Measurements from ENCODE around the gene FBXO42. TPM values are rescaled to one million over a fixed set of nuclear protein-coding genes. Genes with fewer than 3 reads are reported as not detected.
"Not testable (repeated sequence)": the region's sequence is repeated elsewhere in the genome, so short reads cannot be mapped to it uniquely, and the experiment has no call there.

The FBXO42 gene
- total RNA-seq, 8 experiments from 2014 or later, result 10.0 to 27.6 (median 23.2) TPM

DNA sequence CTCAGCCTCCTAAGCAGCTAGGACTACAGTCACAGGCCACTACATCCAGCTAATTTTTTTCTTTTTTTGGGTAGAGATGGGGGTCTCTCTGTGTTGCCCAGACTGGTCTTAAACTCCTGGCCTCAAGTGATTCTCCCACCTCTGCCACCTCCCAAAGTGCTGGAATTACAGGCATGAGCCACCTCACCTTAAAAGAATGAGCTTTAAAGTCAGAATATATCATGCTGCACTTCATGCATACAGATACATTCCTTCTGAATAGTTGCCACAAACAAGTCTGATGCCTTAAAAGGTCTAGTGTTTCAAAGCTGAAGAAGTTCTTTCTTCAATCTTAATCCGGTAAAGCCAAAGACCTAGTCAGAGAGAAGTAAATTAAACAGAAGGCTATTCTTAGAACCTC lies 91.5 kb downstream of the FBXO42 start:
- in situ Hi-C loops (cut with MboI; ENCODE audit: low pct_unique_long_range_greater_than_20kb in 2 of 9, low sequenced_read_pairs in 9 of 9, unreplicated experiment in 9 of 9), result no loop called here
- peaks cover 0 to 4% of the 10 kb centered on the region in 2 donors for H3K4me1 ChIP-seq (replicated peaks in 1 of 2)
- WGBS, 10 experiments, result 11 to 100% (median 86%) methylated on average over 1 of the region's 1 CpG; no CpG with 5 or more reads in 3 of the 10 experiments
- H3K27ac ChIP-seq, result no peak overlapping the region
- no peak overlapping the region for H3K4me3 ChIP-seq
- peak in 3 of 8 experiments; percentile 29 to 46 (median 31) for ATAC-seq (replicated peaks in 6 of 8)

DNA sequence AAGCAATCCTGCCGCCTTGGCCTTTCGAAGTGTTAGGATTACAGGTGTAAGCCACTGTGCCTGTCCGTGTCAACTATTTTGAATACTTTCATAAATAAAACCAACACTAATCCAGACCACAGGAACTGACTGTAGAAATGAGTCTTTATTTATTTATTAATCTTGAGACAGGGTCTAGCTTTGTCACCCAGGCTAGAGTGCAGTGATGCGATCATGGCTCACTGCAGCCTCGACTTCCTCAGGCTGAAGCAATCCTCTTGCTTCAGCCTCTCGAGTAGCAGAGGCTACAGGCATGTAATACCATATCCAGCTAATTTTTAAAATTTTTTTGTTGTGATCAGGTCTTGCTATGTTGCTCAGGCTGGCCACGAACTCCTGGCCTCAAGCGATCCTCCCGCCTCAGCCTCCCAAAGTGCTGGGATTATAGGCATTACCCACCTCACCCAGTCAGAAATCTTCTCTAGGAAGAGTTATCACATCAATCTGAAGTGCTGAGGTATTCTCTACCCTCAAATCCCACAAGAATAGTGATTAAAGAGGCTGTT lies 93.6 kb downstream of the FBXO42 start:
- peaks cover 7 to 21% of the 10 kb centered on the region in 2 donors for H3K4me1 ChIP-seq (replicated peaks in 1 of 2)
- no peak for ATAC-seq (replicated peaks in 6 of 8)
- in situ Hi-C loops (cut with MboI; ENCODE audit: low pct_unique_long_range_greater_than_20kb in 2 of 9, low sequenced_read_pairs in 9 of 9, unreplicated experiment in 9 of 9), result no loop called here
- 71 to 100% (median 94%) methylated on average over 1 to 9 of the region's 9 CpGs for WGBS, 10 experiments
- no peak overlapping the region for H3K4me3 ChIP-seq
- H3K27ac ChIP-seq, result no peak overlapping the region

- ATAC-seq (replicated peaks in 6 of 8), result no peak
- in situ Hi-C loops (cut with MboI; ENCODE audit: low pct_unique_long_range_greater_than_20kb in 2 of 9, low sequenced_read_pairs in 9 of 9, unreplicated experiment in 9 of 9), result no loop called here
Observed at GRCh38 chr1:16257968-16258367, 94.3 kb downstream of the FBXO42 start.

DNA sequence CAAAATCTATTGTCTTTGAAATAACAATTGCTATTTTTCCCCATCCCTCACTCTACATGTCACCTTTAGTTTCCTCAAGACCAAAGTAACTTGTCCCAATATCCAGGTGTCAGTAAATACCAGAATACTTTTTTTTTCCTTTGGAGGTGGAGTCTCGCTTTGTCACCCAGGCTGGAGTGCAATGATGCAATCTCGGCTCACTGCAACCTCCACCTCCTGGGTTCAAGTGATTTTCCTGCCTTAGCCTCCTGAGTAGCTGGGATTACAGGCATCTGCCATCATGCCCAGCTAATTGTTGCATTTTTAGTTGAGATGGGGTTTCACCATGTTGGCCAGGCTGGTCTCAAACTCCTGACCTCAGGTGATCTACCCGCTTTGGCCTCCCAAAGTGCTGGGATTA lies 94.7 kb downstream of the FBXO42 start:
- in situ Hi-C loops (cut with MboI; ENCODE audit: low pct_unique_long_range_greater_than_20kb in 2 of 9, low sequenced_read_pairs in 9 of 9, unreplicated experiment in 9 of 9); ATAC-seq (replicated peaks in 6 of 8); H3K4me3 ChIP-seq; H3K27ac ChIP-seq: not testable (repeated sequence)
- 84 to 100% (median 97%) methylated on average over 1 to 3 of the region's 3 CpGs; no CpG with 5 or more reads in 4 of the 10 experiments for WGBS, 10 experiments
- peaks cover 10 to 31% of the 10 kb centered on the region in 2 donors for H3K4me1 ChIP-seq (replicated peaks in 1 of 2)

More at GRCh38 chr1:16257968-16258367, 94.3 kb downstream of the FBXO42 start:
- Histone ChIP-seq H3K4me1 (replicated peaks in 1 of 2) (peaks cover 10 to 28% of the 10 kb centered on the region in 2 donors), H3K4me3 (no peak overlapping the region), H3K27ac (no peak overlapping the region)
- 71 to 100% (median 95%) methylated on average over 1 to 3 of the region's 3 CpGs; no CpG with 5 or more reads in 2 of the 10 experiments for whole genome bisulfite sequencing, 10 experiments

DNA sequence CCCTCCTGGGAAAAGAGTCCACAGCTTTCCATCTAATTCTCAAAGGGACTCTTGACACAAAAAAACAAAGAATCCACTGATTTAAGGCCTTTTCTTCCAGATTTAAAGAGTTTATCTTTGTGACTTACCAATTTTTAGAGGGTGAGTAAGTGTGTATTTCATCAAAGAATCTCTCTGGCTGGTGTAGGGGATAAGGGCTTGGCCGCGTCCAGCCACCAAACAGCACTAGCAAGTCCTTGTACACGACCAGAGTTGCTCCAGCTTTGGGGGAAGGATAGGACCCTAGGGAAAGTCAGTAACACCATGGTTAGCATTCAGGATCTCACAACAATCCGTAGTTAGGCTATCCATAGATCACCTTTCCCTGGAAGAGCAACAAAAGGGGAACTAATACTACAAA lies 95.8 kb downstream of the FBXO42 start:
- Histone ChIP-seq H3K27ac (no peak overlapping the region), H3K4me3 (no peak overlapping the region), H3K4me1 (replicated peaks in 1 of 2) (peaks cover 10 to 31% of the 10 kb centered on the region in 2 donors)
- 43 to 100% (median 85%) methylated on average over 1 to 4 of the region's 4 CpGs; no CpG with 5 or more reads in 1 of the 10 experiments for WGBS, 10 experiments
- no peak for ATAC-seq (replicated peaks in 6 of 8)
- in situ Hi-C loops (cut with MboI; ENCODE audit: low pct_unique_long_range_greater_than_20kb in 2 of 9, low sequenced_read_pairs in 9 of 9, unreplicated experiment in 9 of 9), result no loop called here

GRCh38 chr1:16254263-16254928 lies 97.9 kb downstream of the FBXO42 start:
- 36 to 76% (median 72%) methylated on average over 2 to 4 of the region's 4 CpGs for WGBS, 10 experiments
- H3K27ac ChIP-seq, result peak overlapping the region in 1 of 2 donors; percentile 18
- ATAC-seq (replicated peaks in 6 of 8), result peak in 5 of 8 experiments; percentile 46 to 65 (median 50)

DNA sequence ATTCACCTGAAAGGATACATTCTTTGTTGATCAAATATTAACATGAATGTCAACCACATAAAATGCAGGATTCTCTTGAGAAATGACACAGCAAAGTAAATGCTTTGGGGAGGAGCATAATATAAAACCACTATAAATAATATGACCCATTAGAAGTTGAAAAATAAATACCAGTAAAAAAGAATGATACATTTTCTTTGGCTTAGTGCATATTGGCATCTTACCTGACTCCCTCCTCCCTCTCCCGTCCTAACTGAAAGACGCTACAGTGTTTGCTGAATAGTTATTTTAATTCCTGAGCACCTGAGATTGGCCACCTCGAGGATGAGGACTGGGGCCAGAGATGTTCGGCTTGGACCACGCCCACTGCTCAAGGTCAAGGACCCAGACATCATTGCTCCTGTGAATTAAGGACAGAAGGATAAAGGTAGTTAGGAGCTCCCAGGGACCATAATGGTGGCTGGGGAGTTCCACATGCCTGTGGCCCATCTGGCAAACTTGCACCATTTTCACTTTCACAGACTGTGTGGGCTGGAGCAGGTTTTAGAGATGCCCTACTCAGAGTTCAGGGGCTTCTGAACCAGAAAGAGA lies 98.9 kb downstream of the FBXO42 start:
- no peak overlapping the region for H3K27ac ChIP-seq
- H3K4me1 ChIP-seq (replicated peaks in 1 of 2), result peaks cover 26 to 48% of the 10 kb centered on the region in 2 donors
- in situ Hi-C loops (cut with MboI; ENCODE audit: low pct_unique_long_range_greater_than_20kb in 2 of 9, low sequenced_read_pairs in 9 of 9, unreplicated experiment in 9 of 9), result no loop called here
- 63 to 100% (median 93%) methylated on average over 1 to 5 of the region's 5 CpGs; no CpG with 5 or more reads in 1 of the 10 experiments for WGBS, 10 experiments
- H3K4me3 ChIP-seq, result no peak overlapping the region
- no peak for ATAC-seq (replicated peaks in 6 of 8)

More at GRCh38 chr1:16254263-16254928, 97.9 kb downstream of the FBXO42 start:
- in situ Hi-C loops (cut with MboI; ENCODE audit: low pct_unique_long_range_greater_than_20kb in 2 of 9, low sequenced_read_pairs in 9 of 9, unreplicated experiment in 9 of 9), result no loop called here
- H3K4me1 ChIP-seq (replicated peaks in 1 of 2), result peaks cover 17 to 38% of the 10 kb centered on the region in 2 donors
- no peak overlapping the region for H3K4me3 ChIP-seq

DNA sequence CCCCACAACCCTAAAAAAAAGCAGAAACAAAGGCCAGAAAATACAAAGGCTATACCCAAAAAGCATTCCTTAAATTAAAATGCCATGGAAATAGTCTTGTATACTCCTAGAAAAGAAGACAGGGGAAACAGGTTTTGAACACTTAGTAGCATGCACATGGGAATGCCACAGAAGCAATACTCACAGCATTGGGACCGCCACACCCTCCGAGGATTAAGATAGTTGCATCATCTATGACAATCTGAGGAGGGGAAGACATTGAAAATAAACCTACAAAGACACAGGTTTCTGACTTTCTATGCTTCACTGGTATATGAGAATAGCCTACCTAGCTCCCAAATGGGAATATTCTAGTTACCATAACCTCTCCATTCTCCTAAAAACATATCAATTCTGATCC lies 99.4 kb downstream of the FBXO42 start:
- WGBS, 10 experiments, result 80 to 100% (median 100%) methylated on average over 1 to 2 of the region's 2 CpGs; no CpG with 5 or more reads in 2 of the 10 experiments
- in situ Hi-C loops (cut with MboI; ENCODE audit: low pct_unique_long_range_greater_than_20kb in 2 of 9, low sequenced_read_pairs in 9 of 9, unreplicated experiment in 9 of 9), result no loop called here
- no peak overlapping the region for H3K27ac ChIP-seq
- H3K4me3 ChIP-seq, result no peak overlapping the region
- peaks cover 32 to 52% of the 10 kb centered on the region in 2 donors for H3K4me1 ChIP-seq (replicated peaks in 1 of 2)
- peak in 2 of 8 experiments; percentile 21 to 23 for ATAC-seq (replicated peaks in 6 of 8)

DNA sequence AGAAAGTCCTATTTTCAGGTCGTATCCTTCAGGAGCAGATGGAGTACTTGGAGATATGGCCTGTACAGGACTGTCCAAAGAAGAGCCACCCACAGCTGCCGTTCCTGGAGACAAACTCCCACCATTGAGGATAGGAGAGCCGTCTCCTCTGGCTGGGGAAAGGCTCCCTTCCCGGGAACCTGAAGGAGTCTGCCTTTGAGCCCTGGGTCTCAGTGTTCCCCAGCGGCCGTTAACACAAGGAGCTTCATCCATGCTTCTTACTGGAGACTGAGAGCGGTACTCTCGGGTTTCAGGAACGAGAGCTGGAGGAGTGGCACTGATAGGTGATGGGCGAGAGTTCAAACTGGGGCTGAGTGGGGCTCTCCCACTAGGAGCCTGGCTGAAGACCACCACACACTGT lies 100.9 kb downstream of the FBXO42 start:
- Histone ChIP-seq H3K27ac (no peak overlapping the region), H3K4me3 (no peak overlapping the region), H3K4me1 (replicated peaks in 1 of 2) (peaks cover 33 to 49% of the 10 kb centered on the region in 2 donors)
- in situ Hi-C loops (cut with MboI; ENCODE audit: low pct_unique_long_range_greater_than_20kb in 2 of 9, low sequenced_read_pairs in 9 of 9, unreplicated experiment in 9 of 9), result no loop called here
- no peak for ATAC-seq (replicated peaks in 6 of 8)
- WGBS, 10 experiments, result 92 to 100% (median 93%) methylated on average over 1 to 9 of the region's 10 CpGs; no CpG with 5 or more reads in 5 of the 10 experiments

- in situ Hi-C loops (cut with MboI; ENCODE audit: low pct_unique_long_range_greater_than_20kb in 2 of 9, low sequenced_read_pairs in 9 of 9, unreplicated experiment in 9 of 9), result no loop called here
- ATAC-seq (replicated peaks in 6 of 8), result no peak
- 22 to 100% (median 91%) methylated on average over 3 to 15 of the region's 15 CpGs for WGBS, 10 experiments
- Histone ChIP-seq H3K4me3 (no peak overlapping the region), H3K27ac (no peak overlapping the region), H3K4me1 (replicated peaks in 1 of 2) (peaks cover 33 to 48% of the 10 kb centered on the region in 2 donors)
Observed at GRCh38 chr1:16250524-16251251, 101.6 kb downstream of the FBXO42 start.

DNA sequence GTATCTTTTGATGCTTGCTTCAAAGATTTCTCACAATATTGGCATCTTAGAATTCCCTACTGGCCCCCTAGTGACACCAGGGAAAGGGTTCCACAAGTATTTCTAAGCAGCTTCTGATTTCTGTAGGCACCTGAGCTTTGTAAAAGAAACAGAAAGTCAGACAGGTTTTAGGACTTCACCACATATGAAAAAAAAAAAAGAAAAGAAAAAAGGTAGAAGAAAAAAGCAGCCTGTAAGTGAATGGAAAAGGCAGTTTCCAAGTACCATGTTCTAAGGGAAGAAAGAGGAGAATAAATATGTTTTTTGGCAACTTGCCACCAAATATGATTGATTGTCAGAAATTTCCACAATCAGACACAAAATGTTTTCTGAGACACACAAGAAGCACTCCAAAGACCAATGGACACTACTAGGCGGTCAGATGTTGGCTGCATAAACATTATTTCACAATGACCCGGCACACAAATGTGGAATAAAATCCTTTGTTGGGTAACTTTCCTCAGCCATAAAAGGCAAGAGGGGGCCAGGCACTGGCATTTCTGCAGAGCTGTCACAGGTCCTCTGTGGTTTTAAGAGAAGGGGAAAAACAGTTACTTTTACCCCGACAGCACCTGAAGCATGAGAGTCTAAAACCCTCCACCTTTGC lies 102.6 kb downstream of the FBXO42 start:
- WGBS, 10 experiments, result 25 to 100% (median 89%) methylated on average over 1 to 3 of the region's 3 CpGs; no CpG with 5 or more reads in 1 of the 10 experiments
- Histone ChIP-seq H3K4me1 (replicated peaks in 1 of 2) (peaks cover 29 to 41% of the 10 kb centered on the region in 2 donors), H3K27ac (no peak overlapping the region), H3K4me3 (no peak overlapping the region)
- in situ Hi-C loops (cut with MboI; ENCODE audit: low pct_unique_long_range_greater_than_20kb in 2 of 9, low sequenced_read_pairs in 9 of 9, unreplicated experiment in 9 of 9), result loop anchor here in 1 of 9 experiments (10.0 kb wide), 1 partner anchor 175 kb away; the partner anchor contains the start of gene FAM131C
- ATAC-seq (replicated peaks in 6 of 8), result peak in 1 of 8 experiments; percentile 17
